ENCODE data around the gene TSPAN14.

- TF ChIP-seq CTCF (IDR thresholded peaks at IDR 0.05; ENCODE audit: poor library complexity) (no peak), EZH2phosphoT487 (IDR thresholded peaks at IDR 0.05; ENCODE audit: low read depth, severe bottlenecking, unreplicated experiment) (no peak)
These were observed 17.5 kb upstream of the TSPAN14 start for GRCh38 chr10:80436446-80437098.

Data from hepatocyte (in vitro differentiated cells).